Omental fat pad (tissue), 4 donors: ENCODE results near the gene GLE1. TPM values are rescaled to one million over a fixed set of nuclear protein-coding genes. Genes with fewer than 3 reads are reported as not detected.

Experiments used
- ATAC-seq: fragments of 150-250 bp; one replicate; pipeline ENCODE4 v1.9.1; 2016; ENCODE audit warnings: mild to moderate bottlenecking, moderate library complexity; ENCODE audit not compliant: low FRiP score
- DNase-seq: peaks from one replicate; pipeline ENCODE4 v3.0.0-alpha.2; 2019; ENCODE audit warnings: low spot score
- CTCF ChIP-seq, 3 donors: fragments of 450-650 bp; IDR thresholded peaks; one replicate each; pipeline ENCODE4 v1.5.1; 2016 to 2017; ENCODE audit warnings: antibody characterized with exemption in 3 of 3, mild to moderate bottlenecking in 3 of 3, moderate library complexity in 2 of 3
- total RNA-seq, 4 donors: library from RNA; depleted of rRNA; stranded (reverse); fragments of >200 nt; gene quantifications; one replicate each; pipeline ENCODE4 v1.1.0, GENCODE V29; 2016

The GLE1 gene
- total RNA-seq, 4 donors from 2014 or later: 13.0 to 22.4 (median 19.9) TPM

- ATAC-seq: no peak
- no peak for DNase-seq
- no peak for TF ChIP-seq CTCF (IDR thresholded peaks at IDR 0.05)
These were observed 52.6 kb downstream of the GLE1 start for GRCh38 chr9:128556926-128557634.

GRCh38 chr9:128558431-128559310 lies 54.2 kb downstream of the GLE1 start:
- no peak for TF ChIP-seq CTCF (IDR thresholded peaks at IDR 0.05)
- DNase-seq (peak; percentile 61), ATAC-seq (peak; percentile 53)

GRCh38 chr9:128565578-128565977 lies 61.1 kb downstream of the GLE1 start:
- no peak for TF ChIP-seq CTCF (IDR thresholded peaks at IDR 0.05)
- DNase-seq (no peak), ATAC-seq (no peak)

GRCh38 chr9:128568470-128569078 lies 64.1 kb downstream of the GLE1 start:
- DNase-seq (no peak), ATAC-seq (no peak)
- no peak for TF ChIP-seq CTCF (IDR thresholded peaks at IDR 0.05)

GRCh38 chr9:128575469-128575868 lies 71.0 kb downstream of the GLE1 start:
- no peak for ATAC-seq
- no peak for TF ChIP-seq CTCF (IDR thresholded peaks at IDR 0.05)

GRCh38 chr9:128575916-128576315 lies 71.4 kb downstream of the GLE1 start:
- ATAC-seq (no peak), DNase-seq (no peak)
- no peak for TF ChIP-seq CTCF (IDR thresholded peaks at IDR 0.05)

More at GRCh38 chr9:128575469-128575868, 71.0 kb downstream of the GLE1 start:
- no peak for DNase-seq
